K562 (cell line): ENCODE results near the gene KHSRP. TPM values are rescaled to one million over a fixed set of nuclear protein-coding genes. Genes with fewer than 3 reads are reported as not detected.

Experiments used
- BRCA1 ChIP-seq, 2 experiments: fragments of 450-650 bp in 1 of 2; sonication (generic) in 1 of 2; formaldehyde crosslinking in 1 of 2; IDR thresholded peaks; 2 replicates each; pipeline versions ENCODE4 v1.5.0 to v1.6.1; 2017 to 2020; ENCODE audit warnings: mild to moderate bottlenecking in 1 of 2, missing genetic modification reagents in 1 of 2
- CEBPZ ChIP-seq: fragments of 150-350 bp; IDR thresholded peaks from 2 replicates; pipeline ENCODE4 v1.6.1; 2014; ENCODE audit warnings: low read depth, mild to moderate bottlenecking, low read length, borderline replicate concordance
- E2F4 ChIP-seq: sonication (generic); formaldehyde crosslinking; IDR thresholded peaks from 2 replicates; pipeline ENCODE4 v1.8.0; 2022; ENCODE audit warnings: mild to moderate bottlenecking, low read depth, missing genetic modification reagents
- EGR1 ChIP-seq: fragments of 450-650 bp; conservative IDR thresholded peaks from 2 replicates; pipeline ENCODE4 v1.6.1; 2017; ENCODE audit warnings: mild to moderate bottlenecking
- ELF2 ChIP-seq: fragments of 250-450 bp; sonication (Bioruptor Pico); IDR thresholded peaks from 2 replicates; pipeline ENCODE4 v1.5.0; 2021; ENCODE audit warnings: mild to moderate bottlenecking
- FOXK2 ChIP-seq, 2 experiments: fragments of 450-650 bp; IDR thresholded peaks in 1 of 2; conservative IDR thresholded peaks in 1 of 2; 2 replicates each; pipeline ENCODE4 v1.6.1; 2016; ENCODE audit warnings: low read depth in 2 of 2, mild to moderate bottlenecking in 1 of 2
- HES1 ChIP-seq: fragments of 450-650 bp; IDR thresholded peaks from 2 replicates; pipeline ENCODE4 v1.6.1; 2016; ENCODE audit warnings: low read depth, mild to moderate bottlenecking, moderate library complexity
- HLTF ChIP-seq: fragments of 450-650 bp; IDR thresholded peaks from 2 replicates; pipeline ENCODE4 v1.6.1; 2016
- HNRNPK ChIP-seq: fragments of 200-400 bp; formaldehyde crosslinking; IDR thresholded peaks from one replicate; pipeline ENCODE4 v1.6.1; 2018; ENCODE audit warnings: mild to moderate bottlenecking, low read depth, low read length; ENCODE audit not compliant: poor library complexity, severe bottlenecking
- HNRNPLL ChIP-seq: fragments of 200-400 bp; formaldehyde crosslinking; IDR thresholded peaks from 2 replicates; pipeline ENCODE4 v1.6.1; 2017; ENCODE audit warnings: low read length, low read depth, mild to moderate bottlenecking; ENCODE audit not compliant: poor library complexity, severe bottlenecking
- LEF1 ChIP-seq: fragments of 450-650 bp; IDR thresholded peaks from 2 replicates; pipeline ENCODE4 v1.6.1; 2016; ENCODE audit warnings: mild to moderate bottlenecking
- MECOM ChIP-seq: fragments of 250-450 bp; sonication (Bioruptor Pico); IDR thresholded peaks from 2 replicates; pipeline ENCODE4 v1.8.0; 2022; ENCODE audit warnings: inconsistent platforms
- NFIX ChIP-seq: fragments of 250-450 bp; sonication (Bioruptor Pico); IDR thresholded peaks from 2 replicates; pipeline ENCODE4 v1.4.0; 2020; ENCODE audit warnings: low read depth, mild to moderate bottlenecking, moderate library complexity
- NR2C1 ChIP-seq, 2 experiments: fragments of 450-650 bp; IDR thresholded peaks; 2 replicates each; pipeline ENCODE4 v1.6.1; 2017; ENCODE audit warnings: mild to moderate bottlenecking in 2 of 2, antibody characterized with exemption in 1 of 2, inconsistent platforms in 1 of 2, missing compliant biosample characterization in 1 of 2, missing genetic modification characterization in 1 of 2
- RBBP5 ChIP-seq: fragments of 200-600 bp; sonication (generic); IDR thresholded peaks from 2 replicates; pipeline ENCODE4 v1.6.1; 2012; ENCODE audit warnings: borderline replicate concordance, mild to moderate bottlenecking, low read length, control low read depth, inconsistent platforms; ENCODE audit not compliant: insufficient read depth, poor library complexity, severe bottlenecking
- SMAD3 ChIP-seq: fragments of 450-650 bp; formaldehyde crosslinking; conservative IDR thresholded peaks from 2 replicates; pipeline ENCODE4 v1.4.0; 2020; ENCODE audit warnings: mild to moderate bottlenecking
- SMARCC2 ChIP-seq: fragments of 450-650 bp; IDR thresholded peaks from 2 replicates; pipeline ENCODE4 v1.6.1; 2017; ENCODE audit warnings: antibody characterized with exemption, moderate library complexity, mild to moderate bottlenecking, low read depth
- TRIM28 ChIP-seq: fragments of 450-650 bp; IDR thresholded peaks from 2 replicates; pipeline ENCODE4 v1.6.1; 2017
- USF2 ChIP-seq: sonication (generic); formaldehyde crosslinking; IDR thresholded peaks from 2 replicates; pipeline ENCODE4 v1.5.0; 2020; ENCODE audit warnings: missing genetic modification reagents
- ZKSCAN1 ChIP-seq: fragments of 150-350 bp; IDR thresholded peaks from 2 replicates; pipeline ENCODE4 v1.6.1; 2016; ENCODE audit warnings: low read depth, low read length
- ZNF12 ChIP-seq: sonication (generic); formaldehyde crosslinking; IDR thresholded peaks from 2 replicates; pipeline ENCODE4 v1.4.0; 2020; ENCODE audit warnings: mild to moderate bottlenecking, missing genetic modification reagents
- ZNF165 ChIP-seq: fragments of 250-450 bp; sonication (Bioruptor Pico); IDR thresholded peaks from 2 replicates; pipeline ENCODE4 v1.4.0; 2020; ENCODE audit warnings: borderline replicate concordance
- ZNF239 ChIP-seq: fragments of 250-450 bp; sonication (Bioruptor Pico); IDR thresholded peaks from 2 replicates; pipeline ENCODE4 v1.4.0; 2020; ENCODE audit warnings: mild to moderate bottlenecking
- ZNF347 ChIP-seq: fragments of 450-650 bp; formaldehyde crosslinking; IDR thresholded peaks from 2 replicates; pipeline ENCODE4 v1.4.0; 2020; ENCODE audit warnings: low read depth, mild to moderate bottlenecking, moderate library complexity
- polyA plus RNA-seq, 8 experiments: library from polyadenylated mRNA; depleted of rRNA in 4 of 8; stranded (reverse) in 5 of 8; unstranded in 3 of 8; fragments of >200 nt; fragmentation: Nextera tagmentation in 2 of 8; fragmentation: Illumina TruSeq in 1 of 8; extraction: Ambion mirVana in 2 of 8; extraction: Trizol in 1 of 8; gene quantifications; 2 replicates each; pipeline versions ENCODE4 v1.2.1 to v1.2.3, GENCODE V29; 2011 to 2014; ENCODE audit warnings: inconsistent platforms in 1 of 8, missing spikeins in 1 of 8
- total RNA-seq, 7 experiments: library from RNA; depleted of rRNA in 6 of 7; stranded (reverse); fragments of >200 nt in 6 of 7; fragmentation: Illumina TruSeq in 2 of 7; extraction: Trizol in 2 of 7; gene quantifications; 2 replicates each; pipeline versions ENCODE4 v1.2.1 to v1.2.3, GENCODE V29; 2011 to 2021; ENCODE audit warnings: low replicate concordance in 1 of 7

The KHSRP gene
- total and polyA plus RNA-seq, 9 of the 15 experiments (the other 6 are each of a cell fraction or from before 2014, with no cell fraction given), result 4.2 to 564 (median 139) TPM

GRCh38 chr19:6372594-6373095 is 52.0 kb downstream of the KHSRP start, which contains the start of gene ALKBH7 (continued):
- no peak for TF ChIP-seq ZNF165
- TF ChIP-seq HNRNPLL, result peak; percentile 88
- no peak for TF ChIP-seq HES1
- TF ChIP-seq BRCA1 (IDR thresholded peaks at IDR 0.05), result no peak
- no peak for TF ChIP-seq BRCA1 (CRISPR knock-in tag; IDR thresholded peaks at IDR 0.05)
- no peak for TF ChIP-seq SMARCC2
- no peak for TF ChIP-seq NR2C1 (IDR thresholded peaks at IDR 0.05)
- no peak for TF ChIP-seq NR2C1 (tag; IDR thresholded peaks at IDR 0.05)
- peak; percentile 99 for TF ChIP-seq CEBPZ
- TF ChIP-seq ZKSCAN1, result no peak
- TF ChIP-seq FOXK2 (conservative IDR thresholded peaks at IDR 0.05 in 1 of 2, IDR thresholded peaks at IDR 0.05 in 1 of 2; ENCODE audit: low read depth in 2 of 2), result no peak
- TF ChIP-seq E2F4 (CRISPR knock-in tag), result no peak
- peak; percentile 87 for TF ChIP-seq EGR1
- no peak for TF ChIP-seq HLTF
- peak; percentile 21; the same call in 1 of the 2 replicates for TF ChIP-seq ZNF12
- no peak for TF ChIP-seq HNRNPK
- no peak for TF ChIP-seq ZNF239 (CRISPR knock-in tag)
- TF ChIP-seq RBBP5, result peak; percentile 79
- TF ChIP-seq MECOM, result no peak
- TF ChIP-seq ELF2 (CRISPR knock-in tag), result peak; percentile 25; the same call in 1 of the 2 replicates
- no peak for TF ChIP-seq ZNF347 (CRISPR knock-in tag)
- no peak for TF ChIP-seq USF2 (CRISPR knock-in tag)
- no peak for TF ChIP-seq TRIM28
- TF ChIP-seq NFIX (CRISPR knock-in tag), result no peak
- peak; percentile 88; the same call in 1 of the 2 replicates for TF ChIP-seq LEF1
- no peak for TF ChIP-seq SMAD3 (CRISPR knock-in tag)
